ENCODE results near the gene IFT80.
A peak's percentile ranks its signal among the peaks of the same experiment; 100 is the strongest.

The IFT80 gene

GRCh38 chr3:160399125-160400029 lies at the start of gene IFT80, which contains the start of gene SMC4:
TSS of gene IFT80 (minus strand) at chr3:160399225. CDS start at chr3:160384600, 14,625 bp downstream.
TSS of gene SMC4 (plus strand) at chr3:160399650. CDS start at chr3:160400827, 1,177 bp downstream.
- peak; percentile 87 to 92 for DNase-seq (ENCODE audit: low read depth in 1 of 2, low spot score in 1 of 2)

- DNase-seq (ENCODE audit: low read depth in 1 of 2, low spot score in 1 of 2): no peak
These were observed 48.5 kb upstream of the IFT80 start for GRCh38 chr3:160447544-160447943.

GRCh38 chr3:160446522-160447056 lies 47.6 kb upstream of the IFT80 start:
- no peak for DNase-seq (ENCODE audit: low read depth in 1 of 2, low spot score in 1 of 2)

- no peak for DNase-seq (ENCODE audit: low read depth in 1 of 2, low spot score in 1 of 2)
These were observed 46.8 kb upstream of the IFT80 start for GRCh38 chr3:160445854-160446253.

GRCh38 chr3:160444411-160444810 lies 45.4 kb upstream of the IFT80 start:
- DNase-seq (ENCODE audit: low read depth in 1 of 2, low spot score in 1 of 2): no peak

- DNase-seq (ENCODE audit: low read depth in 1 of 2, low spot score in 1 of 2): no peak
These were observed 41.7 kb upstream of the IFT80 start for GRCh38 chr3:160440687-160441086.

GRCh38 chr3:160437083-160437455 lies 38.0 kb upstream of the IFT80 start:
- no peak for DNase-seq (ENCODE audit: low read depth in 1 of 2, low spot score in 1 of 2)

- no peak for DNase-seq (ENCODE audit: low read depth in 1 of 2, low spot score in 1 of 2)
These were observed 36.7 kb upstream of the IFT80 start for GRCh38 chr3:160435747-160436146.

- DNase-seq (ENCODE audit: low read depth in 1 of 2, low spot score in 1 of 2): no peak
These were observed 36.1 kb upstream of the IFT80 start for GRCh38 chr3:160435095-160435494.

- no peak for DNase-seq (ENCODE audit: low read depth in 1 of 2, low spot score in 1 of 2)
These were observed 35.0 kb upstream of the IFT80 start for GRCh38 chr3:160434071-160434470.

GRCh38 chr3:160427832-160428424 lies 28.9 kb upstream of the IFT80 start:
- DNase-seq (ENCODE audit: low read depth in 1 of 2, low spot score in 1 of 2): no peak

GRCh38 chr3:160417311-160417710 lies 18.3 kb upstream of the IFT80 start:
- DNase-seq (ENCODE audit: low read depth in 1 of 2, low spot score in 1 of 2): no peak

- DNase-seq (ENCODE audit: low read depth in 1 of 2, low spot score in 1 of 2): peak; percentile 17 to 25
These were observed 14.7 kb upstream of the IFT80 start for GRCh38 chr3:160413613-160414248.

- no peak for DNase-seq (ENCODE audit: low read depth in 1 of 2, low spot score in 1 of 2)
These were observed 13.5 kb upstream of the IFT80 start for GRCh38 chr3:160412477-160412876.

- no peak for DNase-seq (ENCODE audit: low read depth in 1 of 2, low spot score in 1 of 2)
These were observed 11.0 kb upstream of the IFT80 start for GRCh38 chr3:160409812-160410610.

- DNase-seq (ENCODE audit: low read depth in 1 of 2, low spot score in 1 of 2): no peak
These were observed 4.9 kb upstream of the IFT80 start for GRCh38 chr3:160403796-160404470.

GRCh38 chr3:160403028-160403545 lies 4.1 kb upstream of the IFT80 start:
- no peak for DNase-seq (ENCODE audit: low read depth in 1 of 2, low spot score in 1 of 2)

- DNase-seq (ENCODE audit: low read depth in 1 of 2, low spot score in 1 of 2): no peak
These were observed 3.4 kb upstream of the IFT80 start for GRCh38 chr3:160402221-160403027.

Measured in stimulated activated CD4-positive, alpha-beta T cell treated with anti-CD3 and anti-CD28 coated beads, Interleukin-15, amount 100 ng/mL, for 1 hour (primary cell).